T-helper 22 cell (primary cell): ENCODE measurements around the gene ERGIC3.
"Not testable (repeated sequence)": the region's sequence is repeated elsewhere in the genome, so short reads cannot be mapped to it uniquely, and the experiment has no call there.

Experiments used
- DNase-seq: peaks from one replicate; pipeline ENCODE4 v3.0.0-alpha.2; 2020; ENCODE audit warnings: low read depth

The ERGIC3 gene

GRCh38 chr20:35518955-35519354, 22.9 kb upstream of the ERGIC3 start:
- no peak for DNase-seq

- no peak for DNase-seq
These were observed 18.5 kb upstream of the ERGIC3 start for GRCh38 chr20:35523298-35523888.

- no peak for DNase-seq
These were observed 16.2 kb upstream of the ERGIC3 start for GRCh38 chr20:35525639-35526038.

GRCh38 chr20:35527122-35527769, 14.6 kb upstream of the ERGIC3 start:
- no peak for DNase-seq

- no peak for DNase-seq
These were observed 12.3 kb upstream of the ERGIC3 start, which contains the start of gene C20orf173 for GRCh38 chr20:35529552-35529951. C20orf173 (minus strand) TSS chr20:35529652; CDS start chr20:35529373, 279 bp downstream.

GRCh38 chr20:35539756-35540212, 2.1 kb upstream of the ERGIC3 start:
- no peak for DNase-seq

- no peak for DNase-seq
These were observed 628 bp upstream of the ERGIC3 start for GRCh38 chr20:35541118-35541782.

- no peak for DNase-seq
These were observed 1.1 kb downstream of the ERGIC3 start for GRCh38 chr20:35542990-35543389.

GRCh38 chr20:35544436-35544835, 2.6 kb downstream of the ERGIC3 start:
- DNase-seq, result no peak

- not testable (repeated sequence) for DNase-seq
These were observed 3.1 kb downstream of the ERGIC3 start for GRCh38 chr20:35544941-35545340.

- DNase-seq, result no peak
These were observed 4.2 kb downstream of the ERGIC3 start for GRCh38 chr20:35546127-35546526.

- no peak for DNase-seq
These were observed 5.5 kb downstream of the ERGIC3 start for GRCh38 chr20:35547329-35547728.

GRCh38 chr20:35551503-35551902, 9.6 kb downstream of the ERGIC3 start:
- no peak for DNase-seq

GRCh38 chr20:35552914-35553313, 11.0 kb downstream of the ERGIC3 start:
- DNase-seq, result no peak

- DNase-seq, result not testable (repeated sequence)
These were observed 13.6 kb downstream of the ERGIC3 start for GRCh38 chr20:35555461-35555860.

- DNase-seq, result no peak
These were observed 14.2 kb downstream of the ERGIC3 start for GRCh38 chr20:35555951-35556645.

- DNase-seq, result no peak
These were observed 15.0 kb downstream of the ERGIC3 start for GRCh38 chr20:35556871-35557270.

GRCh38 chr20:35558451-35558850, 16.6 kb downstream of the ERGIC3 start:
- DNase-seq, result no peak

GRCh38 chr20:35559042-35559693, 17.3 kb downstream of the ERGIC3 start:
- no peak for DNase-seq

- DNase-seq, result no peak
These were observed 18.2 kb downstream of the ERGIC3 start for GRCh38 chr20:35560105-35560511.

- no peak for DNase-seq
These were observed 18.7 kb downstream of the ERGIC3 start for GRCh38 chr20:35560541-35560940.

- no peak for DNase-seq
These were observed 19.4 kb downstream of the ERGIC3 start for GRCh38 chr20:35561268-35561667.
